Superior temporal gyrus (tissue), 1 donor: ENCODE results near the gene ATAD1.

Experiments
- DNase-seq: peaks from one replicate; pipeline ENCODE4 v3.0.0-alpha.2; 2016; ENCODE audit errors: extremely low spot score

The ATAD1 gene

GRCh38 chr10:87715552-87716347 lies 102.3 kb downstream of the ATAD1 start:
- no peak for DNase-seq

- no peak for DNase-seq
Observed at GRCh38 chr10:87713707-87714106, 104.3 kb downstream of the ATAD1 start.

- no peak for DNase-seq
Observed at GRCh38 chr10:87712913-87713616, 105.0 kb downstream of the ATAD1 start.

- DNase-seq = no peak
Observed at GRCh38 chr10:87707254-87707653, 110.8 kb downstream of the ATAD1 start.

- no peak for DNase-seq
Observed at GRCh38 chr10:87706731-87707130, 111.3 kb downstream of the ATAD1 start.

- DNase-seq = no peak
Observed at GRCh38 chr10:87705339-87705738, 112.7 kb downstream of the ATAD1 start.

- DNase-seq = no peak
Observed at GRCh38 chr10:87703771-87704170, 114.3 kb downstream of the ATAD1 start.

- DNase-seq = no peak
Observed at GRCh38 chr10:87702973-87703294, 115.1 kb downstream of the ATAD1 start.

GRCh38 chr10:87702260-87702972 lies 115.6 kb downstream of the ATAD1 start:
- DNase-seq = no peak
